Stimulated activated CD8-positive, alpha-beta memory T cell treated with anti-CD3 and anti-CD28 coated beads, Interleukin-4, amount 100 ng/mL, for 1 hour (primary cell): Measurements from ENCODE around the gene AIFM3.
"Not testable (repeated sequence)": the region's sequence is repeated elsewhere in the genome, so short reads cannot be mapped to it uniquely, and the experiment has no call there.

Experiments
- DNase-seq, 2 donors: peaks; one replicate each; pipeline ENCODE4 v3.0.0-alpha.2; 2020; ENCODE audit warnings: low read depth in 2 of 2, low spot score in 1 of 2

AIFM3 gene

DNA sequence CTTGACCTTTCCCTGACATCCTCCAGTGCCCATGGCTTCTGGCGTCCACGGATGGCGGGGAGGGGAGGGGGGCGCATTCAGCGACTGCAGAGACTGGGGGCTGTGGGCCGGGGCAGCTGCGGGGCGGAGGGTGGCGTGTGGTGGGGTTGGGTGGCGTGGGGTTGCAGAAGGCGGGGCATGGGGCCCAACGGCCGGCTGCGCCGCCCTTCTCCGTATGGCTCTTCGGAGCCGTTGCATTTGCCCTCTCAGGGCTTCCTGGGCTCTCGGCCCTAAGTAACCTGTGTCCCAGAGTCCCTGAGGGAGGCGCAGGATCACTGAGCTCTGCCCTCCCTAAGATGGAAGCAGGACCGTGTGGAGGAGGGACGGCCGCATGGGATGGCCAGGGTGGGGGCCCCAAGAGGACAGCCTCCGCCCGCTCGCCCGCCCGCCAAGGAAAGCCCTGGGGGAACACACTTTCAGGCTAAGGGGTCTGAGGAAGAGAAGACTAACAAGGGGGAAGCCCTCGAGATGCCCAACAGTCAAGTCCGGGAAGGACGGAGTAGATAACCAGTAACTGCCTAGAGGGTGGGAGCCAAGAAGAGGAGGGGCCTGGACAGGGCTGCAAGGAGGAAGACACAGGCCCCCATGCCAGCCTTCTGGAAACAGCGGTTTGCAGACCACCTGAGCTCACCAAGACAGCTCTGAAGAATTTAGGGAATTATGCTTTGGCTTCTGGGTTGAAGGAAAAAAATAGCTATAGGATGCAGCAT is 9.2 kb upstream of the AIFM3 start:
- DNase-seq = no peak

DNA sequence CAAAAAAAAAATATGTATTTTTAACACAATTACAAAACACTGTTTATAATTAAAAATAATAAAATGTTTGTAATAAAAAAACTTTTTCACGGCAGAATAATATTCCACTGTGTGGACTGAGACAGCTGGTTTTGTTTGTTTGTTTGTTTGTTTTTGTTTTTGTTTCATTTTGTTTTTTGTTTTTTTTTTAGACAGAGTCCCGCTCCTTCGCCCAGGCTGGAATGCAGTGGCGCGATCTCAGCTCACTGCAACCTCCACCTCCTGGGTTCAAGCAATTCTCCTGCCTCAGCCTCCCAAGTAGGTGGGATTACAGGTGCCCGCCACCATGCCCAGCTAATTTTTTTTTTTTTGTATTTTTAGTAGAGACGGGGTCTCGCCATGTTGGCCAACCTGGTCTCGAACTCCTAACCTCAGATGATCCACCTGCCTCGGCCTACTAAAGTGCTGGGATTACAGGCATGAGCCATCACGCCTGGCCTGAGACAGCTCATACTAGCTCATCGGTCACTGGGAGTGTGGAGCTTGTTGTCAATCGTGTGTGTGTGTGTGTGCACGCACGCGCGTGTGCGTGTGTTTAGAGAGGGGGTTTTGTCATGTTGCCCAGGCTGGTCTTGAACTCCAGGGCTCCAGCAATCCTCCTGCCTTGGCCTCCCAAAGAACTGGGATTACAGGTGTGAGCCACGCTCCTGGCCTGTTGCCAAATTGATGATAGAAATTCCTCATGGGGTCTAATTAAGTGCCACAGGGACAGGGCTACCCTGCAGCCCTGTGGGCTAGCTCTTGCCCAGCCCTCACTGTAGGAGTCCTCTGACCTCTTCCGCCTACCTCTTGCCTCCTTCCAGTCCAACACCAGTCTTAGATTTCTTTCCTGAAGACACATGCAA is 7.2 kb upstream of the AIFM3 start:
- DNase-seq = no peak

DNA sequence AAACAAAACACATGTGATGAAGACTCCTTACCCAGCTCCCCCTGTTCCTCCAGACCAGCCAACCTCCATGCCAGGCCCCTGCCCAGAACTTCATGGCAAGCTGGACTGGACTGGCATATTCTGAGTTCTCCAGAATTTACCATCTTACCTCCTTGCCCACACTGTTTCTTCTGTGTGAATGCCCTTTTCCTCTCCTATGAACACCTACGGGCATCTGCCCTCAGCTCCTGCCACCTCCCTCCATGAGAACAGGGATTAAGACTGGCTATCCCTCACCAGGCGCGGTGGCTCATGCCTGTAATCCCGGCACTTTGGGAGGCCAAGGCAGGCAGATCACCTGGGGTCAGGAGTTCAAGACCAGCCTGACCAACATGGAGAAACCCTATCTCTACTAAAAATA is 6.4 kb upstream of the AIFM3 start:
- no peak for DNase-seq

- no peak for DNase-seq
These were observed 4.5 kb upstream of the AIFM3 start for GRCh38 chr22:20962491-20962945.

DNA sequence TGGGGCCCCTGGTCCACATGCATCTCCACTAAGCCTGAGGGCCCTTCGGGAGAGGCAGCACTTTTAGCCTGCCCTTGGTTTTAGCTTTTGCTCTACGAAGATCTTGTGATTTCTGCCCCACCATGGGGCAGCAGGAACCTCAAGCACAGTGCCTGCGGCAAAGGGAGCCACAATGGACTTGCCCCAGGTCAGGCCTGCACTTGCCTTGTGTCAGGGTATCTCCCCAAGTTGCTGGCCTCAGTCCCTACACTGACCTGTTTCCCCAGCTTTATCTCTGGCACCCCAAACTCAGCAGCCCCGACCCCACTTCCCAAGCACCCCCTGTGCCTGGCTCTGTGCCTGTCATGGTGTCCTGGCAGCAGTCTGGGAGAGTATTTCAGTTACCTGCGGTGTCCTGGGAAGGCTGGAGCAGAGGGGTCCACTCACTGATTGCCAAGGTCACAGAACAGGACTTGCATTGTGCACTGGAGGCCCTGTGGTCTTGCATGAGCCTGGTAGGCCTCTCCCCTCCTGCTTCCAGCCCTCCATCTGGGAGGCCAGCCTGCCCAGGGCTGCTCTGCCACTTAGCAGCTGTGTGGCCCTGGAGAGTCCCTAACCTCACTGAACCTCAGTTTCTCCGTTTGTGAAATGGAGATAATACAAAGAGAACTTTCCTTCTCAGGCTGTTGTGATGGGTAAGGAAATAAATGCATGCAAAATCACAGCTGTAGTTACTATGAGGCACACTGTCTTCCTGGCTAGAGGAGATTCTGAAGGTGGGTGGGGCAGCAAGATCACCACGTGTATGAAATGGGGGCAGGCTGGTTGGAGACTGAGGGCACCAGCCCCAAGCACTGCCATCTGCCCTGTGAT is 3.6 kb upstream of the AIFM3 start:
- no peak for DNase-seq

GRCh38 chr22:20964090-20964798 is 2.8 kb upstream of the AIFM3 start:
- DNase-seq = no peak

- no peak for DNase-seq
These were observed 2.3 kb upstream of the AIFM3 start for GRCh38 chr22:20964799-20965103.

DNA sequence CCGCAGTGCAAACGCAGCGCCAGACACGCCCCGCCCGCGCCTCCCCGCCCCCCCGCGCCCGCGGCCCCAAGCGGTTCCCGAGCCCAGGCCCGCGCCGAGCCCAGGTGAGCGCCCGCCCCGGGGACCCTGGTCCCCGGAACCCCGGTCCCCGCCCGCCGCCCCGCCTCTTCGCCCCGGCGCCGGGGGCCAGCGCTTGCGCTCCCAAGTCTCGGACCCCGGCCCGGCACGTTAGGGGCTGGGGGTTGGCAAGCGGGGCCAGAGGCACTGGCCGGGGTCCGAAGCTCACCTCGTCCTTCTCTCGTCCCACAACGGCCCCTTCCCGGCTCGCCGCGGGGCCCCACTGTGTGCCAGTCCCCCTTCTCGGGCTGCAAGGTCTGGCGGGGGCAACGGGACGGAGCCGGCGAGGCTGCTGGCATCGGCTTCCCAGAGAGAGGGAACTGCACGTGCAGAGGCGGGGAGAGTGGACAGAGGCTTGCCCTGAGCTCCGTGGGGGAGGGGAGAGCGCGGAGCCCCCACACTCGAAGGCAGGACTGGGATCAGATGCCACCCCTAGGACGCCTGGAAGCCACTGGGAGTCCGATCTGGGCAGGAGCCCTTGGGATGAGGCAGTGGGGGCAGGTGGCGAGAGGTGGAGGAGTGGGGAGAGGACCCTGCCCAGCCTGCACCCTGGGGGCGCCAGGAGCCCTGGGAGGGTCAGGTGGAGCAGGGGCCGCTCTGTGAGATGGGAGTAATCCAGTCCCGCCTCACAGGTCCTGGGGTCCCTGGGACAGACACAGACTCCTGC is 1.8 kb upstream of the AIFM3 start:
- DNase-seq = no peak

DNA sequence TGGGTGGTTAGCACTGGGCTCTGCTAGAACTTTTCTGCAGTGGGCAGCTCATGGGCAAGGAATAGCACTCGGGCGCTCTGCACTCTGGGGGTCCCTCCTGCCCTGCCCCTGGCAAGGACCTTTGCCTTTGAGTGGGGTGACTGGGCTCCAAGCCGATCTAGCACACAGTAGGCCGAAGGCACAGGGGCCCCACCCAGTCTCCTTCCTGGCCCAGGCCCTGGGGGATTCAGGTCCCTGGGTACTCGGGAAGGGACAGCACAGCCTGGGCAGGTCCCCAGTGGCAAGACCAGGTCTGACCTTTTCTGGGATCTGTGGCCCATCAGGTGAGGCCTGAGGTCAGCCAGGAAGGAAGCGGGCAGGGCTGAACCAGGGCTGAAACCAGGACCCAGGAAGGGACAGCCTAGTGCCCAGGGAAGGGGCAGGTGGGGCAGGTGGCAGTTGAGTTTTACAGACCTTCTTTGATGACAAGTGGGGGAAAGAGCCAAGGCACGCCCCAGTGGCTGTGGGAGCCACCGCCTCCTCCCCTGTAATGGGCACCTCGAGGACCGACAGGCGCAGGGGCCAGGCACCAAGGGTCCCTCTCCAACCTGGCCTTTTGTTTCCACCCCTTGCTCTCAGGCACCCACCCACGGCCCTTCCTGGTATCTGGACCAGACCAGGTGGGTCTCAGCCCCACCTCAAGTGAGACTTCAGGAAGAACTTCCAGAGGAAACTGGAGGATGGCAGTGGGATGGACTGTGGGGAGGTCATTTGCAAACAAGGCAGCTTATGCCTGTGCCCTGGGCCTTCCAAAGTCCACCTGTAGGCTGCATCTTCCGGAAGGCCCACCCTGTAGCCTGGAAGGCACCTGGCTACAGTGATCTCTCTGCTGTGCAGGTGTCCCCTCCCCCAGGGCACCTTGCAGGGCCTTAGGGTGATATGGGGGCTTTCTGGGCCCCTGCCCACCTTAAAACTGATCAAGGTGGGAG is 883 bp upstream of the AIFM3 start:
- DNase-seq = no peak

GRCh38 chr22:20967697-20968211 is 699 bp downstream of the AIFM3 start:
- no peak for DNase-seq

DNA sequence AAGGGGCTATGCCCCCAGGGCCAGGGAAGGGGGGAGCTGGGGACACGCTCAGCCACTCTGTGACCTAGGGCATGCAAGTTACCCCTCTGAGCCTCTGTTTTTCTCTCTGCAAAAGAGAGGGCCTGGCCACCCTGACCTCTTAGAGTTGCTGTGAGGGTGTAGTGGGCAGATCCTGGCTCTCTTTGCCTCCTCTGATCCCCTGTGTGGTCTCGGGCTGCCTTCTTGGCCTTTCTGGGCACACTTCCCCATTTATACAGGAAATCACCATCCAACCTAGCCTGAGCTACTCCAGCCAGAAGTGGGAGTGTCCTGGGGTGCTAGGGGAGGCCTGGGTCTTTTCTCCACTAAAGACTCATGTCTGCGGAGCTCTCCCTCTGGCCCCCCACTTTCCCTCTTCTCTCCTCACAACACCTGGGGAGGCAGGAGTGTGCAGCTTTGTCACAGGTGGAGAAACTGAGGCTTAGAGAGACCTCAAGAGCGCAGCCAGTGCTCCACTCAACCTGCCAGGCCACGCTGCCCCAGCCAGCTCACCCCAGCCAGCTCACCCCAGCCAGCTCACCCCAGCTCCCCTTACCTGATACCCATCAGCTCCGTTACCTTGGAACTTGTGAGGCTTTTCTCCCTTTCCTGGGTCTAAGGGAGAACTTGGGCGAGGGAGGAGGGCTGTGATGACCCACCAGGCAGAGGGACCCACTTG is 1.4 kb downstream of the AIFM3 start:
- DNase-seq = no peak

GRCh38 chr22:20970939-20971657 is 4.0 kb downstream of the AIFM3 start:
- no peak for DNase-seq

DNA sequence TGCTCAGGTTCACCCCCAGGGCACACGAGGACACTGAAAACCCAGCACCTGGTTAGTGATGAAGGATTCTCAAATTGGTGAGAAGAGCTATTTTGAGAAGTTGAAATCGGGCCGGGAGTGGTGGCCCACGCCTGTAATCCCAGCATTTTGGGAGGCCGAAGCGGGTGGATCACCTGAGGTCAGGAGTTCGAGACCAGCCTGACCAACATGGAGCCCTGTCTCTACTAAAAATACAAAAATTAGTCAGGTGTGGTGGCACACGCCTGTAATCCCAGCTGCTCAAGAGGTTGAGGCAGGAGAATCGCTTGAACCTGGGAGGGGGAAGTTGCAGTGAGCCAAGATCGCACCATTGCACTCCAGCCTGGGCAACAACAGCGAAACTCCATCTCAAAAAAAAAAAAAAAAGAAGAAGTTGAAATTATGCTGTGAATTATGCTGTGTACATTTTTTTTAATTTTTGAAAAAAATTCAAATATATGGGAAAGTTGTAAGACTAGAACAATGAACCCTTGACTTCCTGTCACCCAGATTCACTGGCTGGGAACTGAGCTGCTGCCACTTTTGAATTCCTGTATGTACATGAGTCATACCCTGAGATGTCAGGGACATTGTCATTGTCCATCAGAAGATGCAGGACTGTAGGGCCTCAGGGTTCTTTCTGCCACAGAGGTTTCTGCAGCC is 5.1 kb downstream of the AIFM3 start:
- DNase-seq = not testable (repeated sequence)

DNA sequence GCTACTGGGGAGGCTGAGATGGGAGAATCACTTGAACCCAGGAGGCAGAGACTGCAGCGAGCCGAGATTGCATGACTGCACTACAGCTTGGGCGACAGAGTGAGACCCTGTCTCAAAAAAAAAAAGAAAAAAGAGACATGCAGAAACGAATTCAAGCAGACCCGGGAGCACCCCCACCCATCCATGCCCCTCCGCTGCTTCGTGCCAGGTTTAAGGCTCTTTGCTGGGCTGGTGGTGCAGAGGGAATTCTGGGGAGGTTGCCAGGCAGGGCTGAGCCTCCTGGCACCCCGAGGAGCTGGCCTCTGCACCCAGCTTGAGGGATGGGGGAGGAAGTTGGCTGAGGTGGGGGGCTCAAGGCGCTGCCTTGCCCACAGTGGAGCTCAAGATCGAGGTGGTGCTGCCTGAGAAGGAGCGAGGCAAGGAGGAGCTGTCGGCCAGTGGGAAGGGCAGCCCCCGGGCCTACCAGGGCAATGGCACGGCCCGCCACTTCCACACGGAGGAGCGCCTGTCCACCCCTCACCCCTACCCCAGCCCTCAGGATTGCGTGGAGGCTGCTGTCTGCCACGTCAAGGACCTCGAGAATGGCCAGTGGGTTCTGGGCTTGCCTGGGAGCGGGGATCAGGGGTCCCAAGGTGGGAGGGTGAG is 6.0 kb downstream of the AIFM3 start:
- DNase-seq = no peak

DNA sequence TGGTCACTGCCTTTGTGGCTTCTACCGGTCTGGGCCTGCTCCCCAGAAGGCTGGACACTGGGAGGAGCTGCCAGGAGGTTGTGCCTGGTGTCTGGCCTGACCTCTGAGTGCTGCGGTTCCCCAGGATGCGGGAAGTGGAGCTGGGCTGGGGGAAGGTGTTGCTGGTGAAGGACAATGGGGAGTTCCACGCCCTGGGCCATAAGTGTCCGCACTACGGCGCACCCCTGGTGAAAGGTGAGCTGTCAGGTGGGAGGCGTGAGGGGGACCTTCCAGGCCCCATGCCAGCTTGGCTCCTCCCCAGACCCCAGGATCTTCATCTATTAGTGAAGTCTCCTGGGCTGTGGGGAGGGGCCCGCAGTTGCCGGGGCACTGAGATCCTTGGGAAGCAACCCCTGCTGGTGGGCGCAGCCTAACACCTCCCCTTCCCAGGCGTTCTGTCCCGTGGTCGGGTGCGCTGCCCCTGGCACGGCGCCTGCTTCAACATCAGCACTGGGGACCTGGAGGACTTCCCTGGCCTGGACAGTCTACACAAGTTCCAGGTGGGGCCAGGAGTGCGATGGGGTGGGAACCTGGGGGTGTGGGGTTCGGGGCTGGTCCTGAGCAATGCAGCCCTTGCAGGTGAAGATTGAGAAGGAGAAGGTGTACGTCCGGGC is 6.7 kb downstream of the AIFM3 start:
- DNase-seq = no peak

DNA sequence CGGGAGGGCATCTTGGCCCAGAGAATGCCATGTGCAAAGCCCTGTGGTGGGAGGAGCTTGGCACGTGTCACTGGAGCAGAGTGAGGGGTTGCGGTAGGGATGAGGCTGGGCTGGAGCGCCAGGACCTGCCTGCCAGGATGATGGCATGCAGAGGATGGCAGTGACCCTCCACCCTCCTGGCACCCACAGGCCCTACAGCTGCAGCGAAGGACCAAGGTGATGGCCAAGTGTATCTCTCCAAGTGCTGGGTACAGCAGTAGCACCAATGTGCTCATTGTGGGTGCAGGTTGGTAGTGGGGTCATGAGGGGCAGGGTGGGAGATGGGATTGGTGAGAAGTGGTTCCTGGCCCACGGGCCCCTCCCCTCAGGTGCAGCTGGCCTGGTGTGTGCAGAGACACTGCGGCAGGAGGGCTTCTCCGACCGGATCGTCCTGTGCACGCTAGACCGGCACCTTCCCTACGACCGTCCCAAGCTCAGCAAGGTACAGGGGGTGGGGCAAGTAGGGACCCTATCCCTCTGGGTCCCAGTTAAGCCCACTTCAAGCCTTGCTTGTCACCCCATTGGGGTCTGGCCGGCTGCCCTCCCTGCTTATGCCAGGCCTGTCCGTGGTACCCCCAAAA is 7.4 kb downstream of the AIFM3 start:
- DNase-seq = no peak
